Tongue (tissue), 2 donors: ENCODE measurements around the gene APOD. TPM values are rescaled to one million over a fixed set of nuclear protein-coding genes. Genes with fewer than 3 reads are reported as not detected.

Experiments used
- DNase-seq: peaks from one replicate; pipeline ENCODE4 v3.0.0-alpha.2; 2015
- total RNA-seq: library from RNA; depleted of rRNA; stranded (reverse); fragments of >200 nt; gene quantifications from one replicate; pipeline ENCODE4 v1.2.3, GENCODE V29; 2014

The APOD gene
- total RNA-seq, 1 donor from 2014 or later = 34.5 TPM

DNA sequence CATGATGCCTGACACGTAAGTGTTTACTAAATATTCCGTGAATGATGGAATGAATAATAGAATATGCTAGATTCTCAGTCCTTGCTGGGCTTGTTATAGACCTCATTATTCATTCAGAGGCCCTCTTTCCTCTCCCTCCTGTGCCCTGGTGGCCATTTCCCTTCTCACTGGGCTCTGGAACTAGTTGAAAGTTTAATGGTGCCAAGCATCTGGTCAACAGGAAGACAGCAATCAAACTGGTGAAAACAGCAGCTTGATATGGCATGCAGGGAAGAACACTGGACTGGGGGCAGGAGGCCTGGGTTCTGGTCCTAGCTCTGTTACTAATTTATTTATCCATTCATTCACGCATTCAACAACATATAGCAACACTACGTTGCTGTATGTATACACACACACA, 3.7 kb upstream of the APOD start:
- no peak for DNase-seq

DNA sequence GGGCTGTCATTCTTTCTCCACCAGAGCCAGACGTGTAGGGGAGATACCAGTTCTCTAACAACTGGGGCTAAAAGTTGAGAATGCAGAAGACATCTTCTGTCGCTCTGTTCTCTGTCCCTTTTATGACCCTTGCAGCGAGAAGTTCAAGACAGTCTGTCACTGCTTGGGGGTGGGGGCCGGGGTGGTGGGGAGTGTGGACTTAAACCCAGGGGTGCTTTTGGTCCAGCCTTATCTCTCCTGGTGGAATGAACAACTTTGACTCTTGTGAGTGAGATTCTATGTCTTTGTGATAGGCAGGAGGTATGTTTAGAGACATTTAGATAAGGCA, 767 bp upstream of the APOD start:
- no peak for DNase-seq

DNA sequence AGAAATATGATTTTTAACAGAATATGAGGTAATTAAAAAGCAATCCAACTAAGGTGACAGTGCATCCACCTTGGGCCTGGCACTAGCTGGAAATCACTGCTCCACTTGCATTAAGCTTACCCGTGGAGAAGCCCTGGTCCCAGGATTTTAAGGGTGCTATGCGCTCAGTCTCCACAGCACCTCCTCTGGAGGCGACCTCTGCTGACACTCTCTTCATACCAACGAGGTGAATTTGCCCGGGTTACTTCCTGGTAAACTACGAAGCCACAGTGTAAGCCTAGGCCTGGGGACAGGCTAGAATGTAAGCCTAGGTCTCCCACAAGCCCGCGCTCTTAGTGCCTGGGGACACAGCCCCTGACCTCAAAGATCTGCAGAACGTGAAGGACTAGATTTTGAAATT, 793 bp downstream of the APOD start:
- no peak for DNase-seq

DNA sequence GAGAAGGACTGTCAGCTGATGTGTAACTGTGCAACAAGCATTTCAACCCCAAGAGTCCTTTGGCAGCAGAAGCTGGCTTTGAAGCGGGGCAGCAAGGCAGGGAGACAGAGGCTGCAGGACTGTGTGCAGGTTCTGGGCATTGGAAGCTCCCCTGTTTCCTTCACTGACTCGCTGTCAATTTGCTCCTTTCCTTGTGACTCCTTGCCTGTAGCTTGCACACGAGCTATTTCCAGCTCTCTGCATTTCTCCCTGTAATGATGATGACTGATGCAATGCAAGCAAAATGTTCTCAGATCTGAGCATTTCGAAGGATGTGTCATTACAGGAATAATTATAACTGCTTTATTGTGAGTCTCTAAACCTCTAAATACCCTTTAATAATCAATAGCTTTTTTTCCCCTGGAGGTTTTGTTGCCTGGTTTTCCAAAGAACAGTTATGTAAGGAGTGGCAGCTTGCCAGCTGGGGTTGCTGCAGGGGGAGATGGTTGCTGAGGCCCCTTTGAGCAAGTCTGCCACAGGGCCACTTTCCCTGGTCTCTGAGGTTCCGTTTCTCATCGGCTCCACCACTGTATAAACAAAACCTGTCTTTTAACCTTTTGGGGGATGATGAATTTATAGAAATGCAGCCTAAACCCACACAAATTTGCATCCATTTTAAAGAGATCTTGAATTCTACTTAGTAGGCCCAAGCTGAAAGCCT, 2.8 kb downstream of the APOD start:
- DNase-seq = peak; percentile 45

DNA sequence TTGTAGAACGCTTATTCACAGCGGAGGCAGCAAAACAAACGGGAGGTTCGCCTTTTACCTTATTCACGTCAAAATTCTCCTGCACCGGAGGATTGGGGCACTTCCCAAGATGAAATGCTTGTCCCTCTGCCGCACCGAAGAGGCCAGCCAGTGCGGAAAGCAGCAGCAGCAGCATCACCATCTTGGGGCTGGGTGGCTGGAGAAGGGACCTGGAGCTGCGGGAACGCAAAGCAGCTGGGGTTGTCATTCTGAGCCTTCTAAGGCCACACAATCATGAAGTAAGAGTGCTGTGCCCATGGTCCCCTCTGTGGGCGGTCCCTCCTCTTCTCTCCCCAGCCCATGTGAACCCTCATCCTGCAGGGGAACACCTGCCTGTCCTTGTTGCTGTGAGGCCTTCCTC, 4.5 kb downstream of the APOD start:
- no peak for DNase-seq

DNA sequence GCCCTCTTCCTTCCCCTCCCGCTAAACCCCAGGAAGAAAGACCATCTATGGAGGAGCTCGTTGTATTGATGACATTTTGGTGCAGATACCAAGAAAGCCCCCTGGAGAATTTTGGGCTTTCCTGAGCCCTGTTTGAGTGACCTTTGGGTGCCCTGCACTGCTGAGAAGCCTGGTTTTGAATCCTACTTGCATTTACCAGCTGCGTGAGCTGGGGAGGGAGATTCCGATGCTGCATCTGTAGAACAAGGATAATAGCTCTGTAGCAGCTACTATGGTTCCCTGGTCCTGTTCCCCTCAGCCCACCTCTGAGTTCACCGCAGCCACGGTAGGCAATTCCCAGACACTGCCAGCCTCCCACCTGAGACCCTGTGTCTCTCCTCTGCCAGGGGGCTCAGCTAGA, 5.2 kb downstream of the APOD start:
- no peak for DNase-seq

DNA sequence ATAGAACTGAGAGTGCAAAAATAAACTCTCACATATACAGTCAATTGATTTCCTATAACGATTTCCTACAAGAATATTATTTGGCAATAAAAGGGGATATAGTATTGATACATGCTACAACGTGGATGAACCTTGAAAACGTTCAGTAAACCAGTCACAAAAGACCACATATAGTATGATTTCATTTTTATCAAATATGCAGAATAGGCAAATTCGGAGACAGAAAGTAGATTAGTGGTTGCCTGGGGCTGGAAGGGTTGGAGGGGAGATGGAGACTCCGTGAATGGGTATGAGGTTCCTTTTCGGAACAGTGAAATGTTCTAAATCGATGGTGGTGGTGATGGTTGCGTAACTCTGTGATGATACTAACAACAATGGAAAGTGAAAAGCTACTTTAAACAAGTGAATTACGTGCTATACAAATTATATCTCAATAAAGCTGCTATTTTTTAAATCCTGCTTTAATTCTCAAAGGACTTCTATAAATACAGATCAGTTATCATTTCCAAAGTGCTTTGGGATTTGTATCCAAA, 6.0 kb downstream of the APOD start:
- DNase-seq = no peak

DNA sequence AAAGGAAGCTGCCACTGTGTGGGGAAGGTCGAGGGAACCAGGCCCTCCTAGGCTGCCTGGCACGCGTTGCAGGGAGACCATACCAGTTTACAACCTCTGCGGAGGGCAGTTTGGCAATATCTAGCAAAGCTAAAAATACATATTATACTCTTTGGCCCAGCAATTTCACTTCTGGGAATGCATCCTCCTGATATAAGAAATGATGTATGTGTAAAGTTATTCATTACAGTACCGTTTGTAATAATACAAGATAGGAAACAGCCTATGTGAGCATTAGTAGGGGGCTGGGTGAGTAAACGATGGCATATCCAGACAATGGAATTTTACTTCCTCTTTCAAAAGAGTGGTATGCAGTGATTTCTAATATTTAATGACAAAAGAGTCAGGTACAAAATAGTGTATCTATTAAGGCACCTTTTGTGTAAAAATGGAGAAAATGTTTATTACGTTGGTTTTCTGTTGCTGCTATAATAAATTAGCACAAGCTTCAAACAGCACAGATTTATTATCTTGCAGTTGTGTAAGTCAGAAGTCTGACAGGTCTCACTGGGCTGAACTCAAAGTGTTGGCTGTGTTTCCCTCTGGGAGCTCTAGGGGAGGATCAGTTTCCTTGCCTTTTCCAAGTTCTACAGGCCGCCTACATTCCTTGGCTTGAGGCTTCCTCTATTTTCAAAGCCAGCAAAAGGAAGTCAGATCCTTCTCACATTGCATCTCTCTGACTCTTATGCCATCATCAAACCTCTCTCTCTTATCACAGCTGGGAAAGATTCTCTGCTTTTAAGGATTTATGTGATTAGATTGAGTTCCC, 9.0 kb downstream of the APOD start:
- no peak for DNase-seq

DNA sequence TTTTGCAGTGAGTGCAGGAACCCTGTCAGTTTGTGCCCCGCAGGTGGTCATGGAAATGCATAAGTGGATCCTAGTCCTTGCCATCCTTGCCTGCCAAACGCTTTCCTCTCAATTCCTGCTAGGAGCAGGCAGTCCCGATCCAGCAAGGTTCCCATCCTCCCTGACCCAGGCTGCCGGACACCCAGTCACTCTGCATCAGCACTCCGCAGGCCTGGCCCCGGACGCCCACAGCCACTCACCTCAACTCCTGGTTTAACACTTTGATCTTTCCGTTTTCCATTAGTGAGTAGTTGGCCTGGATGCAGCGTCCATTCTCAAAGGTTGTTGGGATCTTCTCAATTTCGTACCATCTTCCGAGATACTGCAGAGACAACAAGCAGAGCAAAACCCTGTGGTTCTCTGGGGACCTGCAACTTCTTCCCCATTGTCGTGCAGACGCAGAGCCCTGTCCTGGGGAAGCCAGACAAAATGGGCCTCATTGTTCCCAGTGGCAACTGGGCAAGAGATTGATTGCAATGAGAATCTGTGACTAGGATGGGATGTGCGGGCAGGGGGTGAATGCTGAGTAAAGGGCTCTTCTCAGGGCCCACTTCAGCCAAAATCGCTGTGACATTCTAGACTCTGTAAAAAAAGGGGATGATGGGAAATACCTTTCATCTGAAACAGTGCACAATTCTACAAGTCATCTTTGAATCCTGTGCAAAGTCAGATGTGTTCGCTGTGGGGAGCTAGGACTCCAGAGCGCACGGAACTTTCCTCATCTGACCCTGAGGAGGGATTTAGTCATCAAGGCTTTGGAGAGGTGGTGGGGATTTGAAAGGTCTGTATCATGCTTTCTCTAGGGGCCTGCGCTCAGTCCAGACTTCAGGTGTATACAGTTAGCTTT, 9.9 kb downstream of the APOD start:
- no peak for DNase-seq

DNA sequence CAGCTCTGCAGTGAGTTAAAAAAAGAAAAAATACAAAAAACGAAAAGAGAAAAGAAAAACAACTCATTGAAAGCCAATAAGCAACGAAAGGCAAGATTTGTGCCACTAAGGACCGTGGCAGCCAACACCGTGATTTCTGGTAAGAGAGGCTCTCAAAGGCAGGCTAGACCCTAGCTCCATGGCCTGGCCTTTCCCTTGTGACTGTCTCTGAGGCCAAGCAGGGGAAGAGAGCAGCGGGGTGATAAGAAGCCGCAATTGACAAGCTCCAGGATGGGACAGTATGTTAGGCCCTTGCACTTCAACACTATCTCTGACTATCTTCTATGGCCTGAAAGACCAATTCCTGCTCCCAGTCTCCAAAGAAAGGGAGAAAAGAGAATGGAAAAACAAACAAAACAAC, 12.4 kb downstream of the APOD start:
- DNase-seq = no peak

DNA sequence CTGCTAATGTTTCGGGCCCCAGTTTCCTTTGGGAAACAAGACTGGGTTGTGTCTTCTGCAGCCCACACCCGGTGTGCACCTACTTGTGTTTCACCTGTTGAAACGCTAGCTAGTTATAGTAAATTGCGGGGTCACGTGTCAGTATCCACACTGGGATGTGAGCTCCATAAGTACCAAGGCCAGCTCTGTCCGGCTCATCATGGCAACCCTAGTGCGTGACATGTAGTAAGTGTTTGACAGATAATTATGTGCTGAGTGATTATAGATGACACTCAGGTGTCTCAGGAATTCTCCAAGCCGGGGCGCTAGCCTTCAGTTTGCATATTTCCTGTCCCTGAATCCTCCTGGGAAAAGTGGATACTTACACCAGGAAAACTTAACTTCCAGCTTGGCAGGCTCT, 12.8 kb downstream of the APOD start:
- DNase-seq = no peak

DNA sequence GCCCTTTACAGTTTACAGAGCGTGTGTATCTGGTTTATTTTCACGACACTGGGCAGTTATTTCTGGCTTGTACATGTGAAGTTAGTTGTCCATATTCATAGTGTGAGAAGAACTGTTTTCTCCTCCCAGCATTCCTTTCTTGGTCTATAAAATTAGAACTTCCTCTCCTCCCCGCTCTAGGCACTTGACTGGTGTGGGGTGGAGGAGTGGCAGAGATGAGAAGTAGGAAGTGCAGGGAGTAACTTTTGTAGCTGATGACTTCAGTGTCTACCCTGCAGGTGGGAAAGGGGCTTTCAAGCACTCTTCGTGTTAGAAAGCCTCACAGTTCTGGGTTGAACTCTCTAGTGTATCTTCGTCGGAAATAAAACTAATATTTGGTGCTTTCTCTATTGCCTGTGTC, 13.4 kb downstream of the APOD start:
- DNase-seq = no peak

DNA sequence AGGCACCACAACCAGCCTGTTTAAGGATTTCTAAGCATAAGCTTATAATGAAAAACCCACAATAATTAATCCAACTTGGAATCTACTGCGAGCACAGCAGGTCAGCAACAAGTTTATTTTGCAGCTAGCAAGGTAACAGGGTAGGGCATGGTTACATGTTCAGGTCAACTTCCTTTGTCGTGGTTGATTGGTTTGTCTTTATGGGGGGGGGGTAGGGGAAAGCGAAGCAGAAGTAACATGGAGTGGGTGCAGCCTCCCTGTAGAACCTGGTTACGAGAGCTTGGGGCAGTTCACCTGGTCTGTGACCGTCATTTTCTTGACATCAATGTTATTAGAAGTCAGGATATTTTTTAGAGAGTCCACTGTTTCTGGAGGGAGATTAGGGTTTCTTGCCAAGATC, 15.1 kb downstream of the APOD start:
- no peak for DNase-seq

DNA sequence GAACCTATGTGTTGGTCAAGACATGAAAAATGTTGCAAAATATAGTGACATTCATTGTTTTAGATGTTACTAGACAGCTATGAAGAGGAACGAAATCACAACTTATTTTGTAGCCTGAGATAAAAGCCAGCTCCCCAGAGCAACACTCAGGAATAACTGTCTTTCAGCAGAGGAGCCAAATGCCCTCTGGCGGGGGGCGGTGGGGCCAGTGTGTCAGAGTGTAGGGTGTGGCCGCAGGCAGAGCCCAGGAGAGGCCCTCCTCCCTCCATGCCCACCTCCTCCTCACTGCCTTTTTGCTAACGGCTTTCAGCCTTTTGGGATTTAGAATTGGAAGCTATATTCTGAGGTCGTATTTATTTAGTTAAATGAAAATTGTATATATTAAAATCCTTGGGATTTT, 16.9 kb downstream of the APOD start:
- DNase-seq = no peak

DNA sequence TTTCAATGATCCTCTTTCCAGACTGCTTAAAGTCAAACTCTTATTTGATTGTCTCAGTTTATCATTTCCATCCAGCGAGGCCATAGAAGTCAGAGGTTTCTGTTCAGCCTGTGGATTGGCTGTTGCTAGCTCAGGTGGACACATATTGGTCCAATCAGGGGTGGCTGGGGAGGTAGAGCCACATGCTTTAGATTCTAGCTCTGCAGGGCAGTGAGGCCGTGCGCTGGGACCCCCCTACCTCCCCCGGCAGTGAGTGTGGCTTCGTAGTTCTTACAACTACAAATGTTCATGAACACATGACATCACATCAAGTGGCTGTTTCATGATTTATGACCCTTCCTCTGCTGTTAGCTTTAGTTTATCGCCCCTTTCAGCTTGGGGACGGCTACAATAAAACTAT, 18.0 kb downstream of the APOD start:
- no peak for DNase-seq

DNA sequence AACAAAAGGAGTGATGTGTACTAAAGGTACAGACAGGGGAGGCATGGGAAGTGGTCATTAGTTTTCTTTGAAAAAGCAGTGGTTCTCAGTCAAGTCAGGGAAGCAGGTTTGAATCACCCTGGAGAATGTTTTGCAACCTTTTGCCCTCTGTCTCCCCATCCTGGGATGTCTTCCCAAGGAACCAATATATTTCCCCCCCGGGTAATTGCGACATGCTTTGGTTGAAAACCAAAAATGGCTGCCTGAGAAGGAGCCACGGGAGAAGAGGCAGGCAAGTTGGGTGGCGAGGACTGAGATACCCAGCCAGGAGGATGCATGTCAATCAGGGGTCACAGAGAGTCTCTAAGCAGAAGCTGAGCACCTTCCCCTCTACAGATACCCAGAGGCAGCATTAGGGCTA, 20.4 kb downstream of the APOD start:
- no peak for DNase-seq

DNA sequence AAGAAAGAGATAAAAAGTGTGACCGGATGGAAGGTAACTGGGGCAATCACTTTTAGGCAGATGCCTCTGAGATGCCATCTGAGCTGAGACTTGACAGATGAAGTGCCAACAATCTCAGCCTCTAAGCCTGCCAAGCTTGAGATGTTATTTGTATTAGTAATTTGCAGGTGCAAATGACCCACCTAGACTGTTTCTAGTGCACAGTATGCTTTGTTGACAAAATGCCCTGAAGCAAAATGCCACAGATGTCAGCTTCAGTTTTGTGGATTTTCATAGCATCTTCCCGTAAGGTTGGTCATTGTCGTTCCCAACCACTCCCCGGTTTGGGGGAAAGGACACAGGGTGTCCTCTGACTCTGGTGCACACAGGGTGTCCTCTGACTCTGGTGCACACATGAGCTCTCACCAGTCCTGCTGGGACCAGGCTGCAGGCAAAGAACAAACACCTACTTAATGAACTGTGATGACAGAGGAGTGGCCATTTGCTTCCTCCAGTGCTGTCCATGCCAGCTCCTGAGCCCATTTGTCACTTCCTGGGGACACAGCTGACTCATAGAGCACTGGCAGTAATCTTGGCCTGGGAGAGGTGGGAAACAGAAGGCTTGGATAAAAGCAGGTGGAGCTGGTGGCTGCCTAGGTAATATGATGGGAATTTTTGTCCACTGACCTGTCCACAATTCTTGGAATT, 23.9 kb downstream of the APOD start:
- DNase-seq = no peak

DNA sequence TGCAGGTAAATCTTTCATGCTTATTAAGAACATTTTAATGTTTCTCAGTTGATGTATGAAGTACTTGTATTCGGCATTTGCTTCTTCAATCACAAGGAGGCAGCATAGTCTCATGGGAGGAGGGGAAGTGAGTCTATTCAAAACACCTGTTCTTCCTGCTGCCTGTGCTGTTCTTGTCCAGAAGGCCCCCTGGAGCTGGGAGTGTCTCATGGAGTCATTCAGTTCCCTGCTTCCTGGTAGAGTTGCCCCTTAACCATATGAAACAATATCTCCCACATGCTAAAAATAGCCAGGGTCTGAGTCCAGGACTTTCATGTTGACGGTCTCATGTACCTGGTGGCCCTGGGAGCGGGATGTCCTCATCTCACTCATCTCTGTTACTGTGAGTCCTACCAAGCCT, 25.1 kb downstream of the APOD start:
- peak; percentile 80 for DNase-seq

DNA sequence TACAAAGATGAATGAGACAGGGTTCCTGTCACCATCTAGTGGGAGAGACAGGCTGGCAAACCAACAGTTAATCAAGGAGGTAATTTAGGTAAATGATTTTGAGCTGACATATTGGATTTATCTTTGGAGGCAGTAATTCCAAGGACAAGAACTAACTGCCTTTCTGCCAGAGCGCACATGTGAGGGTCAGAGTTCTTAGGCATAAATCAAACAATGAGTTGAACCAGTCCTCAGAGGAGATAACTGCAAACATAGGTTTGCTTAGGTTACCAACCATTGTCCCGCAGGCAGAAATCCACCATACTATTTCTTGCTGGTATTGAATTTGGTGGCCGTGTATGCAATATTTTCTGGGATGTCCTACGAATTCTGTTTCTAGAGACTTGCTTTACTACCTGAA, 26.4 kb downstream of the APOD start:
- no peak for DNase-seq

DNA sequence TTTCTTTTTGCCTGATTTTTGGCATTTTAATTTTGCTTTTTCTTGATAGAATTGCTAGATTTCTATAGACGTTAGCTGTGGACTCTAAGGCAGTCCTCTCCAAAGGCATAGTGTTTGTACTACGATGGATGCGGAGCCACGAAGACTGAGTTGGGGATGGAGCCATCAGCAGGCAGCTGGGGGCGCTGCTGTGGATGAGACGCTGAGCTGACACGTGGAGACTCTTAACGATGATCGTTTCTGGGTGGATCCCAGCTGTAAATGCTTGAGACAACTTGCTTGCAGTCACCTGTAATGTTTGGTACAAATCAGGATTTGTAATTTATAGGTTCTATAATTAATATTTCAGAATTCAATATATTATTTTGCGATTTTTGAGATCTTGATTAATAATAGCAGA, 27.4 kb downstream of the APOD start:
- DNase-seq = no peak

DNA sequence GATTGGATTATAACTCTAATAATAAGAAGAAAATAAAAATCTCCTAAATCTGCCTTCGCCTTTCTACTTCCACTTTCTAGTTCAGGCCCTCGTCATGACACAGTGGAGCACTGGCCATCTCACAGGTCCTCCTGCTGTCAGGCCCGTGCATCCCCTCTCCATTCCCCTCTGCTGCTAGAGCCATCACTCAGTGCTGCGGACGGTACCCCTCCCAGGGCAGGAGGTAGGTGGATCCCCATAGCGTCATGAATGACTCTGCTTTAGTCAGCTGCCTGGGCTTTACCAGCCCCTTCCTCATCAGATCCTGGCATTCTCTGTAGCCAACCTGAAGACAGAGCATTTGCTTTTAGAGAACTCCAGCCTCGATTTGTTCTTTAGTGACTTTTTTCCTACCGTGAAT, 28.6 kb downstream of the APOD start:
- no peak for DNase-seq

DNA sequence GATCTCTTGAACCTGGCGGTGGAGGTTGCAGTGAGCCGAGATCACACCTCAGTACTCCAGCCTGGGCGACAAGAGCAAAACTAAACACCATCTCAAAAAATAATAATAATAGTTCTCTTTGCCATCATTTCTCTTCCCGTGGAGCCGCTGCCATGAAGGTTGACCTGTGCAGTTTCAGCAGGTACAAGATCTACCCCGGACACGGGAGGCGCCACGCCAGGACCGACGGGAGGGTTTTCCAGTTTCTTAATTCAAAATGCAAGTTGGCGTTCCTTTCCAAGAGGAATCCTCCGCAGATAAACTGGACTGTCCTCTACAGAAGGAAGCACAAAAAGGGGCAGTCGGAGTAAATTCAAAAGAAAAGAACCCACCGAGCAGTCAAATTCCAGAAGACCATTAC, 29.3 kb downstream of the APOD start:
- DNase-seq = no peak
